ENCODE results near the gene GPR84. TPM values are rescaled to one million over a fixed set of nuclear protein-coding genes. Genes with fewer than 3 reads are reported as not detected.

Gene GPR84
- polyA plus RNA-seq, 1 of the 3 experiments (the other 2 are of a cell fraction): 0.03 TPM

GRCh38 chr12:54349679-54350078, 14.6 kb downstream of the GPR84 start:
- Histone ChIP-seq H3K9me2 (no peaks in the 10 kb centered on the region), H3K4me2 (no peak overlapping the region), H3K27me3 (ENCODE audit: insufficient read depth) (no peaks in the 10 kb centered on the region), H3K79me2 (ENCODE audit: insufficient read depth) (no peaks in the 10 kb centered on the region), H3K27ac (ENCODE audit: low read depth in 2 of 2, low read length in 1 of 2) (no peak overlapping the region), H3K4me1 (ENCODE audit: control insufficient read depth in 1 of 2, insufficient read depth in 2 of 2, low read depth in 1 of 2, low read length in 1 of 2) (peaks cover 25 to 26% of the 10 kb centered on the region in 2 experiments), H3K9me3 (no peaks in the 10 kb centered on the region), H3F3A (replicated peaks; ENCODE audit: insufficient read depth) (no peaks in the 10 kb centered on the region), H3K36me3 (replicated peaks in 1 of 2; ENCODE audit: control insufficient read depth in 1 of 2, insufficient read depth in 2 of 2, low read length in 1 of 2) (peaks cover 23 to 54% of the 10 kb centered on the region in 2 experiments), H4K20me1 (ENCODE audit: insufficient read depth) (no peaks in the 10 kb centered on the region), H3K4me3 (ENCODE audit: low read depth in 2 of 2, low read length in 1 of 2) (no peak overlapping the region), H3K9ac (no peak overlapping the region), H2AFZ (ENCODE audit: low read depth) (no peak overlapping the region)
- TF ChIP-seq TCF12 (IDR thresholded peaks at IDR 0.05) (no peak), FOSL2 (IDR thresholded peaks at IDR 0.05; ENCODE audit: borderline replicate concordance, low read depth) (no peak), RCOR1 (IDR thresholded peaks at IDR 0.05; ENCODE audit: low read length) (no peak), USF2 (IDR thresholded peaks at IDR 0.05; ENCODE audit: borderline replicate concordance, low read depth, low read length) (no peak), CTCF (IDR thresholded peaks at IDR 0.05) (no peak), EZH2phosphoT487 (IDR thresholded peaks at IDR 0.05; ENCODE audit: borderline replicate concordance, low read depth) (no peak)
- DNase-seq: no peak
- CTCF ChIA-PET: interaction anchor here (1.0 to 5.3 kb wide), 7 partner anchors 12 to 148 kb away, joined by 3 to 63 read pairs (median 4); partner anchors contain the start of gene COPZ1
- POLR2A ChIA-PET: no interaction called here

- peaks cover 30 to 54% of the 10 kb centered on the region in 2 experiments for H3K36me3 ChIP-seq (replicated peaks in 1 of 2; ENCODE audit: control insufficient read depth in 1 of 2, insufficient read depth in 2 of 2, low read length in 1 of 2)
- no peak overlapping the region for H3K4me2 ChIP-seq
- H3F3A ChIP-seq (replicated peaks; ENCODE audit: insufficient read depth): no peaks in the 10 kb centered on the region
- H3K4me3 ChIP-seq (ENCODE audit: low read depth in 2 of 2, low read length in 1 of 2): no peak overlapping the region
- no peak overlapping the region for H3K9ac ChIP-seq
- ChIA-PET POLR2A (no interaction called here), CTCF (interaction anchor here (1.0 to 5.3 kb wide), 3 partner anchors 12 to 148 kb away, joined by 3 to 63 read pairs (median 35); no protein-coding TSS in a partner anchor)
- no peaks in the 10 kb centered on the region for H3K9me3 ChIP-seq
- H3K27me3 ChIP-seq (ENCODE audit: insufficient read depth): no peaks in the 10 kb centered on the region
- H4K20me1 ChIP-seq (ENCODE audit: insufficient read depth): no peaks in the 10 kb centered on the region
- H2AFZ ChIP-seq (ENCODE audit: low read depth): no peak overlapping the region
- DNase-seq: no peak
- H3K9me2 ChIP-seq: no peaks in the 10 kb centered on the region
- H3K79me2 ChIP-seq (ENCODE audit: insufficient read depth): no peaks in the 10 kb centered on the region
- WGBS (ENCODE audit: low lambda C conversion rate): 95% methylated on average over 4 of the region's 4 CpGs
- TF ChIP-seq NFIC (IDR thresholded peaks at IDR 0.05; ENCODE audit: borderline replicate concordance): no peak
- TF ChIP-seq MAX (IDR thresholded peaks at IDR 0.05; ENCODE audit: low read depth): no peak
- TF ChIP-seq USF2 (IDR thresholded peaks at IDR 0.05; ENCODE audit: borderline replicate concordance, low read depth, low read length): no peak
- no peak for TF ChIP-seq REST (IDR thresholded peaks at IDR 0.05; ENCODE audit: low read depth, low read length)
- no peak for TF ChIP-seq EZH2phosphoT487 (IDR thresholded peaks at IDR 0.05; ENCODE audit: borderline replicate concordance, low read depth)
- no peak for TF ChIP-seq PBX3 (IDR thresholded peaks at IDR 0.05)
- TF ChIP-seq FOSL2 (IDR thresholded peaks at IDR 0.05; ENCODE audit: borderline replicate concordance, low read depth): no peak
- no peak for TF ChIP-seq POLR2AphosphoS5 (IDR thresholded peaks at IDR 0.05; ENCODE audit: low read depth, low read length)
- TF ChIP-seq RXRA (IDR thresholded peaks at IDR 0.05; ENCODE audit: borderline replicate concordance, low read depth): no peak
- no peak for TF ChIP-seq SIN3A (IDR thresholded peaks at IDR 0.05; ENCODE audit: borderline replicate concordance, low read depth, low read length)
- no peak for TF ChIP-seq RFX5 (IDR thresholded peaks at IDR 0.05; ENCODE audit: low read length)
- no peak overlapping the region for H3K27ac ChIP-seq (ENCODE audit: low read depth in 2 of 2, low read length in 1 of 2)
- H3K4me1 ChIP-seq (ENCODE audit: control insufficient read depth in 1 of 2, insufficient read depth in 2 of 2, low read depth in 1 of 2, low read length in 1 of 2): peaks cover 25 to 26% of the 10 kb centered on the region in 2 experiments
Observed at GRCh38 chr12:54349036-54349435, 15.2 kb downstream of the GPR84 start.
